Measurements from ENCODE around the gene MYCBP2.

Gene MYCBP2

DNA sequence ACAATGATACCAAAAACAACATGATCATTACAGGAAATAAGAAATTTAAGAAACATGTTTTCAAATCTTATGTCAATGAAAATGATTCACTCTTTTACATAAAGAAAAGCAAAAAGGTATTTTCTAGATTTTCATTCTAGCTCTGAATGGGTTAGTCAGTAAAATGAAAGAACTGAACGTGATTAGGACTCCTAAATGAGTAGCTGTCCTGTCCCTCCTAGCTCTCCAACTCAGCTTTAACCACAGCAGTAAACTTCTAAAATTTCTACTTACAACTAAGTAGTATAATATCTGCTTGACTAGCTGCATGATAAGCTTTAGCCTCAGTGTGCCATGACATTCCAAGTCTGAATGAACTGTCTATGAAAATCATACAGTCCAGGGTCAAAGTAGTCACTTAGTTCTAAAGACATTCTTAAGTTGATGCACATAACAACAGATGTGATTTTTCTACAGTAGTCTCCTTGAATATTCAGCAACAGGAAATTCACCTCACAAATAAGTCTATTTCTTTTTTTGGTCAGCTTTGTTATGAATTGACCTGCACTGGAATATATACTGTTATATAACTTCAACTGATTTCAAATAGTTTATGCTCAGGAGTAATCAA is 136.4 kb downstream of the MYCBP2 start:
- no peak for DNase-seq

DNA sequence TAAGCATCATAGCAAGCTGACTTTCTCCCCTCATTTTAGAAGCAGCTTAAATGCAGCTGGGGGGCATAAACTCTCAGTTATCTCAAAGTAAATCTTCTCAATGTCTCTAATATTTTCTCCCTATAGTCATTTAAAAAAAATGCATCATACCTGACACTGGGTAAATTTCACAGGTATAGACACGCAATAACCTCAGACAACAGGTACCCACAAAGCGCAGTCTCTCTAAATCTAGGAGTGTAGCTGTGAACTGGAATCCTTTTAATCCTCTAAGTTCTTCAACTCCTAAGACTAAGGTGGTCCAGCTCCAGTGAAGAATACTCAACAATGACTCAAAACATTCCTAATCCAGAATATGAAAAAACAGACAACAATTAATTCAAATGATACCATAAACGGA is 141.2 kb downstream of the MYCBP2 start:
- DNase-seq, result no peak

DNA sequence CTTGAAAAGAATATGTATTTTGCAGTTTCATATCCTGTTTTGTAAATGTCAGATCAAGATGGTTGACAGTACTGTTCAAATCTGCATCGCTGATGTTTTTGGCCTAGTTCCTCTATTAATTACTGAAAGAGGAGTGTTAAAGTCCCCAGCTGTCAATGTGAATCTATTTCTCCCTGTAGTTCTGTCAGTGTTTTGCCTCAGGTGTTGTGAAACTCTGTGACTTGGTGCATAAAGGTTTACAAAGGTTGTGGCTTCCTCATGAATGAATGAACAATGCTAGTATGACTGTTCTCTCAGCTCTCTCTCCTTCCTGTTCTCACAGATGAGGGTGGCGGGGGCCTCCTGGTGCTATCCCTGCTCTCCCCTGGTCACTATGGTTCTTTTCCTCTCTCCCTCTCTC is 142.4 kb downstream of the MYCBP2 start:
- peak in 1 of 4 experiments; percentile 0 for DNase-seq

DNA sequence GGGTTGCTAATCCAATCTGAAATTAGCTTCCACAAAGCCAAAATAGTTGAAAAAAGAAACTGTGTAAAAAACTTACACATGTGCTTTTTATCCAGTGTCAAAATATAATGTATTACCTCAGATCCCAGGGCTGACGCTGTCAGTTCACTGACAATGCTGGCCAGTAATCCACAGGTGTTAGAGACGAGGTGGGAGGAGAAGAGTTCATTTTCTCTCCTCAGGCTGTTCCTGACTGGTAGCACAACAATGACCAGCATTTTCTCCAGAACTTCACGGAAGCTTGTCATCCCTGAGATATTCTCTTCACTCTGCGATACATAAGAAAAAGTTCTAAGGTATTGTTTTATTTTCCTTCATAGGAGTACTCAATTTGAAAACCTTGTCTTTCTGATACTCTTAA is 146.9 kb downstream of the MYCBP2 start:
- DNase-seq, result no peak

DNA sequence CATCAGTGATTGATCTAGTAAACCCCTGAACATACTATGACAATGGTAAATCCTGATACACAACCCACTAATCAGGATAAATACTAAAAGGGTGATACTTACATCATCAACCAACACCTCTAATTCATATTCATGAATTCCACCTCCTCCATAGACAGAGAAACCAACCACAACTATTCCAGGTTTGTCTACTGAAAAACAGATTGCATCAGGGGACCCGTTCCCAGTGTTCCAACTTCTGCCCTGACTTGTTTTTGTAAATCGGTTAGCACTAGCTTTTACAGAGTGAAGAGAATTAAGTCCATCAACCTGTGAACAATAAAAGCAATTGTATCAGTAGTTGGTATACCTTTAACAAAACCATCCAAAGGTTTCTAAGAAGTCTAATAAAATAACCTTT is 149.2 kb downstream of the MYCBP2 start:
- no peak for DNase-seq

DNA sequence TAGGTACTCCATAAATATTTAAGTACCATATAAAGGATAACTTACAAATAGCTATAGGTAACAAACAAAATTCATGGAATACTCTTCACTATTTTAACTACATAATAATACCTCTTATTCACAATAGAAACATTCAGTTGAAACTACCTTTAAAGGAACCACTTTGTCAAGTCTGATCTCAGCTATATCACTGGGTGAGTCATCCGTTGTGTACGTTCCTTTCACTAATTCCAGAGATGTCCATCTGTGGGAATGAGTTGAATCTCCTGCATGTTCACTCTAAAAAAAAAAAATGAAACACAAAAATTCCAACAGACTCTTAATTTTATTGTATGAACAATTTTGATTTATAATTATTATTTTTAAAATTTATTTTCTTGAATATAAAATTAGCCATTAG is 150.5 kb downstream of the MYCBP2 start:
- DNase-seq, result no peak

DNA sequence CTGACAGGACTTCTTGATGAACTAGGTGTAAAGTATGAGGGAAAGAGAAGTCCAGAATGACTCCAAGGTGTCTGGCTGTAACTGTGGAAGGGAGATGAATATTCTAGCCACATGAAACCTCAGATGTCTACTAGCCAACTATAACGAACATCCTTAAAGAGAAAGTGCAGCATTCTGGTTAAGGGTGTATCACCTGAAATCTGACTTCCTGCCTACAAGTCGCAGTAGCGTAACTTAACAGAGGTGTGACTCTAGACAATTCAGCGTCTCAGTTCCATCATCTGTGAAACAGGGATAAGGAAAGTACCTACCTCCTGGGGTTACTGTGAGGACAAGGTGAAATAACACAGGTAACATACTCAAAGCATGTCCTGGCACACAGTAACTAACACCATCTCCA is 154.2 kb downstream of the MYCBP2 start:
- no peak for DNase-seq

DNA sequence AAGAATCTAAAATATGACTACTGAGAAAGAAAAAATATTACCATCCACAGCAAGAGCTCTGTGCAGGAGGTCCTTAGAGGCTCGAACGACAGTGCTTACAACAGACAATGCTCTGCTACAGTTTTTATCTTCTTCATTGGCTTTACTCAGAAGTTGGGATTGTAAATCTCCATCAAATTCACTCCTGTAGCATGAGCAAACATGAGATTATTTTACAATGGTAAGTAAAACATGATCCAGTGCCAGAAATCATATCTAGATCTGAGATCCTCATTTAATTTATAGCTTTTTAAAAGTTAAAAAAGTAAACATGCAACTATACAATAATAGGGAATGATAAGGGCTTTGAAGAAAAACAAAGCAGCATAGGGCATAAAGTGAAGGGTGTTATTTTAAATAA is 155.4 kb downstream of the MYCBP2 start:
- DNase-seq, result no peak

DNA sequence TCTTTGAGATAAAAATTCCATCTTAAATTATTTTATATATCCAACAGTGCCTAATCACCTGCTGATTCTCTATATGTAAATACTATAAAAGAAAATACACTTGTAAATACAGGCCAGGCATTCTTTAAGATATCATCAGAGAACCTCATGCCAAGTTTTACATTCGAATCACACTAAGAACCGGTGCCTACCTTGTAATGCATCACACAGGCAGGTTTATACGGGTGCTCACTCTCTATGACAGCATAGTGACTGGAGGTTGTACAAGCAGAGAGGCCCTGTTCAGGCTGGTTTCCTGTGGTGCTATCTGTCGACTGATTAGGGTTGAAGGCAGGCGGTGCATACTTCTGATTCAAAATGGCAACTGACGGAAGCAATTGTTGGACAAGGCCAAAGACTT is 158.7 kb downstream of the MYCBP2 start:
- DNase-seq, result no peak

DNA sequence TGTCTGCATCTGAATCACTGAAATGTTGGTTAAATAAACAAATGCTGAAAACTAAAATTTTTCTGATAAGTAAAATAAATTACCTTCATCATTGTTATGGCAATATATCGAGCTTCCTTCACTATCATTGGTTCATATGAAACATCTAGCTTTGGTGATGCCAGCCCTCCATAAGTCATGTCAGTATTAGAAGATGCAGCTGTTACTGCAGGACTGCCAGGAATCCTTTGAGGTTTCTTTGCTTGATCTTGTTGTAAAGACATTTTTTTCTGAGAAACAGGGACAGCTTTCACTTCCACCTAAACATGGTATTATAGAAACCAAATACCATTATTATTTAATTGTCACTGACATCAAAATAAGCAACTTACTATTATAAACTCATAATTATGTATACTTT is 176.2 kb downstream of the MYCBP2 start:
- no peak for DNase-seq

DNA sequence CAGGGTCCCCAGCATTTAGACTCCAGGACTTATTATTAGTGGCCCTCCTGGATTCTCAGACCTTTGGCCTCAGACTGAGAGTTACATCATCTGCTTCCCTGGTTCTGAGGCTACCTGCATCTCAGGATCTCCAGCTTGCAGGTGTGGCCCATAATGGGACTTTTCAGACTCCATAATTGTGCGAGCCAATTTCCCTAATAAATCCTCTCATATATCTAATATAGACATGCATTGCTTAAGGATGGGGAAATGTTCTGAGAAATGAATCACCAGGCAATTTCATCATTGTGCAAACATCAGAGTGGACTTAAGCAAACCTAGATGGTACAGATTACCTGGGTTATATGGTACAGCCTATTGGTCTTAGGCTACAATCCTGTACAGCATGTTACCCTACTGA is 183.5 kb downstream of the MYCBP2 start:
- no peak for DNase-seq

DNA sequence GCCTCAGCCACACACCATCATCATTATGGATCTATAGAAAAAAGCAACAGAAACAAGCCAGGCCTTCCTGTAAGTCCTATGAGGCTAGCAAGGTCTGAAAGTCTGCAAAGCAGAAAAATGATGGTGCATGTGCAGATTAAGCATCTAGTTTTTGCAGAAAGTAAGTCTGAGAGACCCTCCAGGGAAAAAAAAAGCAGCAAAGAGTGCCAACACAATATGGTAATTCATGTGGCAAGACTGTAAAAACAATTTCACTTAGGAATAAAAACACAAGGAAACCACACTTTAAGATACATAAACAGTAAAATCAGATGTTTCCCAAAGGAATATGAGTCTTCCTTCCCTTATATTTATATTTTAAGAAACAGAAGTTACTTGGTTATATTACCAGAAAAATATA is 187.6 kb downstream of the MYCBP2 start:
- no peak for DNase-seq

DNA sequence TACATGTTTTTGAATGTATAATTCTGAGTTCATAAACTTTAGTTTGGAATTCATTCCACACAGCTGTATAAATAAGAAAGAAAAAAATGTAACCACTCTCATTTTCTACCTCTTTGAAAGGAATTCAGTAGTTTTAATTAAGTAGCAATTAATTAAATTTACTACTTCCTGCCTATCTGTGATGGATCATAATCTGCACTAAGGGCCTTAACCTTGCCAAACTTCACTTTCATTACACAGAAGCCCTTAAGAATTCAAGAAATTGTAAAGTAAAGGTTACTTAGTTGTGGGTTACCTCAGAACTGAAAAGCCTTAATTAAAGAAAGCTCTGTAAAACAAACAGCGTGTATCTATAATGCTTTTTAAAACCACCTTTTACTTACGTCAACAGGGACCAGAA is 188.1 kb downstream of the MYCBP2 start:
- no peak for DNase-seq

DNA sequence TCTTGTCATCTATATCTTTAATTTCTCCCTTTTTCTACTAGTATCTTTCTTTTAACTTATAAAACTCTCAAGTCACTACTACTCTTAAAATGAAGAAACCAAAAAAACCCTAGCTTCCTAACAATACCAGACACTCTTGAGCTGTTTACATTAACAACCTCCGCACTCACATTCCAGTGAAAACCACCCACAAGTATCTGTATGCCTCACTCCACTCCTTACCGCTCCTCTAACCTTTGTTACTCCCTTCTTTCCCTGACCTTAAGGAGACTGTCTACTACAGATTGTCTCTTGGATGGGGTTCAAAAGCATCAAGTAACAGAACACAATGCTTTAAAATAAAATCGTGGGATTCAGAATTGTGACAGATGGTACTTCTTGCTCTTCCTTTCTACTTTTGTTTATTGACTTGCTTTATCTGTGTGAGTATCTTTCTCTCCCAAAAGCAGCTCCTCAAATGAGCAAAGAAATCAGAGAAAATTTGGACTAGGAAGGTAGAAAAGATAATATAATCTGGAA is 189.9 kb downstream of the MYCBP2 start:
- DNase-seq, result no peak

DNA sequence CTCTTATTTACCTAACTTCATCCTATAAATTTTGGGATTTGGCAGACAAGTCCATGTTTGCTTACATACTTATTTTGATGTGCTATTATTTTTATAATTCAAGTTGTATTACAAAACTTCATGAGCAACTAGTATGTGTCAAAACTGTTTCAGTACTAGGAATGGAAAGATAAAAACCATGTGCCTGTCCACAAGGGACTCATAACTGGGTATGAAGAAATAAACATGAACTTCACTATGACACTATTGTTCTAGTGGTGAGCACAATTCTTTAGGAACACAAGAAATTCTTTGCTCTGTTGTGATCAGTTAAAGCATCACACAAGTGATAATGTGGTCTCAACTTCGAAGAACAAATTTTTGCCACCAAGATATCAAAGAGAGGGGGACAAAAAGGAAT is 202.5 kb downstream of the MYCBP2 start:
- no peak for DNase-seq

DNA sequence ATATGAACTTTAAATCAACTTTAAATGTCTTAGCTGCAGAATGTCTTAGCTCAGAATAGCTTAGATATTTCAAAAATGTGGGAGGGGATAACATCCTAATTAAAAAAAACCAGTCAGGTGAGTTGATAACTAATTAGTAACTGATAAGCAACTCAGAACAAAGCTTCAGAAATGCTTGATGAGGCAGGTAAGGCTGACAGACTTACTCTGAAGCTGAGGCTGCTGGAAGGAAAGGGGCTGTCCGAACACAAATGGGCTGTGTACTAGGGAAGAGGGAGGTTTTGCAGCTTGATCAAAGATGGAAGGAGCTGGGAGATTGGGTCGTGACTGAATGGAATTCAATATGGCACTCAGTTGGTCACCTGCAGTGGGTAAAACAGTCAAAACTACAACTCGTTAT is 208.8 kb downstream of the MYCBP2 start:
- no peak for DNase-seq

DNA sequence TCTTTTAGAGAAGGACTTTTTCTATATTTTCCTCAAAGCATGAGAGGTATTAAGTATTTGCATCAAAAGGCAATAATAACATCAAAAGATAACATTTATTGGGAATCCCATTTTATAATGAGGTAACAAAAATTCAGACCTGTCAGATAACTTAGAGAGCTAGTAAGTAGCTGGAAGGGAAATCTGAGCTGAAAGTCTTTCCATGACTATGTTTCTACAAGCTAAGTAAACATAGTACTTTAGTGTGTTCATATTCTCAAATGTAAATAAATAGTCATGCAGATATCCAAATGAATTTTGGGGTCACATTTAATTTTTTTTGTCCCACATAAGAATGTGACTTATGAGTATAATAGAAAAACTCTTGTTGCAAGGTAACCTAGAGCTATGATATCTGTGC is 212.6 kb downstream of the MYCBP2 start:
- no peak for DNase-seq

DNA sequence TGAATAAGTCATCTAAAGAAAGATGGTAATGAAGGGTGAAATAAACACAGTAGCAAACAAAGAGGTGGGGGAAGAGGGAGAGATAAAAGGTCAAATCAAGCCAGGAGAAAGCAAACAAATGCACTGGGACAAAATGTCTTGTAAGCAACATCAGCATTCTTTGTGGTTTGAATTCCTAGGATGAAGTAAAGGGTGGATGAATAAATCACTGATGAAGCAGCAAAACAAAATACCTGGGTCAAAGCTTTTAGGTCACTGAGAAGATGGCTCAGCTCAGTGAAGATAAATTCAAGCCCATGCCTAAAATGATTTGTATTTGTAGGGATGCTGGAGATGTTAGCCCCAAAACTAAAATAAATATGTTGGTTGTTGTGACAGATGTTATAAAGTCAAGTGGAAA is 213.4 kb downstream of the MYCBP2 start:
- DNase-seq, result no peak

DNA sequence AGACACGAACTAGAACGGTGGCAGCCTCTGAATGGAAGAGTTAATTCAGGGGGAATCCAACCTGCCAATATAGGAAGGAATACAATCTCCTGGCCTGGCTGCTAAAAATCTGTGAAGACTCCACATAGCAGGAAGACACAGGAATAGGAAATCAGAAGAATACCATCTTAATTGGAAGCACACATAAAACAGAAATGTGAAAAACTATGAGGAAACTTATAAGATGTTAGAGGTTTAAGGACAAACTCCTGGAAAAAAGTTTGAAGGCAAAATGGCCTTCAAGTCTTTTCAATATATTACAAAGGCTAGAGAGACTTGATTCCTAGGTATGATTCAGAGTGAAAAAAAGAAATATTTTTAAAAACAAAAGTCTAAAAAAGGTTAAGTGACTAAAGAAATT is 221.8 kb downstream of the MYCBP2 start:
- DNase-seq, result no peak

DNA sequence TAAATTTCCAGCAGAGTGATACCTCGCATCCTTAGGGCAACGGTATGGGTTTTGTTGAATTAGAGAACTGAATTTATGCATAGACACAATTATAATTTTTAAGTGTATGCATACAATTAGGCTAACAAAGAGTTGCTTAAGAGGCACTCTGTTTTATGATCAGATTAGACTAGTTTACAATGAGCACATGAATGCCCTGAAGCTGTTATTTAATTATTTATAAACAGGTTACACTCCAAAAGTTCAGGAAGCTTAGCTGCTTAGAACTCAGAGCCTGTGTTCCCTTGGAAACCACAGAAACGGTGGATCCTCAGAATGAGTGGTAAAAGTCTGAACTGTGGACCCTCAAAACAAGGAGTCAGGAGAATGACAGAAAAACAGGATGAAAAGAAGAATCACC is 227.5 kb downstream of the MYCBP2 start:
- DNase-seq, result no peak

DNA sequence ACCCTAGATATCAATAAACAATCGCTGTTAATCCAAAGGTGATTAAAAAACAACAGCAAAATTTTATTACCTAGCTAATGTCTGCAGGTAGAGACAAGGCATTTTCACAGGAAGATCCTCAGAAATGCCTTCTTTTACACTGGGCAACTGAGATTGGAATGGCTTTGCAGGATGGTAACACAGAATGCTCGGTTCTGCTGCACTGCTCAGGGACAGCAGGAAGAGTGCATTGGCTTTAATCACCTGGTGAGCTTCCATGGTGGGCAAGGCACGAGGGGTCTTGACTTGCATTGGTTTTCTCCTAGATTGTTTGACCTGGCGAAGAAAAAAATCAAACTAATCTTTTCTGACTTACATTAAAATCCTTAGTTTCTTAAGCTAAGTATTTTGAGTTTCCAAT is 231.6 kb downstream of the MYCBP2 start:
- DNase-seq, result no peak

DNA sequence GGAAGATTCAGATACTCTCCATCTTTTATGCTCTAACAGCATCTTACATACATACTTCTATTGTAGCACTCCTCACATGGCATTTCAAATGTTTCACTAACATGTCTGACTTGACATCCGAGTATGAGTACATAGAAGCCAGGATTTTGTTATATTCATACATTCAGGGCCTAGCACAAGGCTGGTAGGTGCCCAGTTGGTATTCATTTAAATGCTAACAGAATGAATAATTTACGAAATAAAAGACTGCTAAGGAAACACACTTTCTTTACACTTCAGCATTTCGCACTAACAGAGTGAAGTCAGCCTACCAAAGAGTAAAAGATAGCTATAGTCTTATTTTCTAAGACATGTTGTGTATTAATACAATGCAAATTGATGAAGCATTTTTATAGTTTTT is 232.1 kb downstream of the MYCBP2 start:
- no peak for DNase-seq

DNA sequence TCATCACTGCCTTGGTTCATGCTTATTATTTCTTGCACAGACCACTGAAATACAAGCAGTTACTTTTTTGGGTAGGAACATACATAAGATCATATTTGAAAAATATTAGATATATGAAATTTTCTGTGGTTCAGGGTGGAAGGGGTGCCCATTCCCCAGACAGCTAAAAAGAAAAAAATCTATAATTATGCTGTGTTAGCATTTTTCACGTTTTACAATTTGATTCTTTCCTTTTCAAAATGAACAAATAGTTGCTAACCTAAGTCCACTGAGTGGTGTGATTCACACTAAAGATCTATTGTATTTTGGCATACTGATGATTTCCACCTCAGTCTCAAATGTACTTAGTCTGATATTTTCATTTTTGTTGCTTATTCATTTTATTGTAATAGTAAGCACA is 233.2 kb downstream of the MYCBP2 start:
- no peak for DNase-seq

DNA sequence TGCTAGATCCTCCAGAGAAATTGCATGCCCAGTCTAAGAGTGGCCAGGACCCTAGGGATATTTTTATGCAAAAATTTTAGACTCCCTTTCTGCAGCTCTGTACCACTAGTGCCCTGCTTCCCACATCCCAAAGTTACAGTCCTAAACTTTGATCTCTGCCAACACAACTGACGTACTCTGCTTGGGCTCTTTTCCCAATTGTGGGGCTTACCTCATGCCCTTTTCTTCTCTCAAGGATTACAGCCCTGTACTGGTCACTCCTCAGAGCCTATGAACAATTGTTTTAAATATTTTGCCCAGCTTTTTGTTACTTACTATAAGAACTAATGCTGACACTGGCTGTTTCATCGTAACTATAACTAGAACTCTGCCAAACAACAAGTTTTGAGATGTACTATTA is 242.1 kb downstream of the MYCBP2 start:
- no peak for DNase-seq

DNA sequence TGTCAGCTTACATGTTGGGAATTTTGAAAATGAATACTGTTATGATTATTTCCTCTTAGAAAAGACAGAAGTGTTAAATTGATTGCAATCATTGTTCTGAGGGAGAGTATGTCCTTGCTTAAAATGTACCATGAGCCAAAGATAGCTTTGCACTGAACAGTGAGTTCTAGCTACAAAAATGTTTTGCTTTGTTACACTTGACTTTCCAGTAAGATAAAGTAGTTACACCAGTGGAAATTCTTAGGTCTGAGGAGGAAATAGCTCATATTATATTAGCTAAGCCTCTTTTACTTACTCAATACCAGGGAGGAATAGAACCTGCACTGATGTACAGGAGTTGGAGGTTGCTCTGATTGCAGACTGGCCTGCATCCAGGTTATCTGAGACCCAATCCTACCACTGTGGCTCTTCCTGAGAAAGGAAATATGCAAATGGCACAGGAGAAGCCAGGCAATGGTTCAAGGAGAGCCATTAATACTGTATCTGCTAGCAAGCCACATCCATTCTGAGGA is 246.9 kb downstream of the MYCBP2 start:
- no peak for DNase-seq

DNA sequence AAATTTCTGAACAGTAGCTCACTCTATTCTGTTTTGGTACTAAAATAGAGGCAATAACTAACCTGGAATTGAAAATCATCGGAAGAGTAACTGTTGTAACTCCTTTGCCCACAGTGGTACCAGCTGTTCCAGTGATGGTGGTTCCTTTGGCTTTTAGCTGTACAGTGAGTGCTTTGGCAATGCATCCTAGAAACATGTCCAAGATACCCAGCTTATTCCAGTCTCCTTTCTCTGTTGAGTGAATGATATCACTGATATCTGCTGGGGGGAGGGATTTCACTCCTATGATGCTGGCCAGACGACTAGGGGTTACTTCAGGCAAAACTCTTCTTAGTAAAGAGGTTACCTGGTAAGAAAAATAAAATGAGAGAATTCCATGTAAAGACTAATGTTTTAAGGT is 259.4 kb downstream of the MYCBP2 start:
- no peak for DNase-seq
